GM18867 (cell line): ENCODE data around the gene AP5B1.

Experiments
- ATAC-seq: cut with Tn5 transposase; IDR thresholded peaks from one replicate; pipeline ENCODE4 v1.9.1; 2021; ENCODE audit warnings: mild to moderate bottlenecking, moderate library complexity; ENCODE audit not compliant: unreplicated experiment

The AP5B1 gene

GRCh38 chr11:65786786-65787636 lies 6.2 kb upstream of the AP5B1 start, which contains the start of gene OVOL1:
TSS of gene OVOL1 (plus strand) at chr11:65787063. CDS start at chr11:65787374, 311 bp downstream.
- ATAC-seq, result no peak

- no peak for ATAC-seq
Observed at GRCh38 chr11:65786008-65786785, 5.4 kb upstream of the AP5B1 start.

- no peak for ATAC-seq
Observed at GRCh38 chr11:65785319-65786007, 4.7 kb upstream of the AP5B1 start.

GRCh38 chr11:65782816-65783228 lies 2.0 kb upstream of the AP5B1 start:
- ATAC-seq, result no peak

GRCh38 chr11:65781962-65782815 lies 1.4 kb upstream of the AP5B1 start:
- ATAC-seq, result no peak

- peak; percentile 35 for ATAC-seq
Observed at GRCh38 chr11:65781152-65781961, 581 bp upstream of the AP5B1 start.

- peak; percentile 53 for ATAC-seq
Observed at GRCh38 chr11:65779919-65780769, 632 bp downstream of the AP5B1 start.

GRCh38 chr11:65779669-65779918 lies 1.2 kb downstream of the AP5B1 start:
- ATAC-seq, result no peak

- ATAC-seq, result no peak
Observed at GRCh38 chr11:65778901-65779668, 1.7 kb downstream of the AP5B1 start.

GRCh38 chr11:65778431-65778900 lies 2.3 kb downstream of the AP5B1 start:
- ATAC-seq, result no peak

- ATAC-seq, result no peak
Observed at GRCh38 chr11:65777821-65778361, 2.9 kb downstream of the AP5B1 start.

- ATAC-seq, result no peak
Observed at GRCh38 chr11:65777241-65777640, 3.5 kb downstream of the AP5B1 start.

GRCh38 chr11:65776710-65777141 lies 4.0 kb downstream of the AP5B1 start:
- no peak for ATAC-seq

GRCh38 chr11:65776196-65776595 lies 4.6 kb downstream of the AP5B1 start:
- no peak for ATAC-seq

GRCh38 chr11:65774525-65775306 lies 6.1 kb downstream of the AP5B1 start:
- no peak for ATAC-seq

GRCh38 chr11:65773784-65774411 lies 6.9 kb downstream of the AP5B1 start:
- ATAC-seq, result no peak
